Measurements from ENCODE around the gene CD68.

CD68 gene

GRCh38 chr17:7580604-7581575 is 1.5 kb downstream of the CD68 start:
- no peak overlapping the region for H3K4me2 ChIP-seq (ENCODE audit: insufficient read depth, low read length)

GRCh38 chr17:7582396-7583252 is 3.2 kb downstream of the CD68 start:
- Histone ChIP-seq H3K9me3 (ENCODE audit: insufficient read depth, low read length, severe bottlenecking) (no peaks in the 10 kb centered on the region), H4K20me1 (ENCODE audit: insufficient read depth, low read length) (peaks cover 19% of the 10 kb centered on the region), H3K4me3 (ENCODE audit: low read depth in 1 of 2, low read length in 2 of 2) (peak overlapping the region; percentile 9 to 87; a peak in 3 of 4 replicates), H3K27ac (ENCODE audit: low read length) (peak overlapping the region; percentile 98), H3K4me1 (ENCODE audit: insufficient read depth, low read length) (peaks cover 54% of the 10 kb centered on the region), H3K79me2 (ENCODE audit: insufficient read depth, low read length) (peaks cover 57% of the 10 kb centered on the region), H2AFZ (ENCODE audit: low read depth, low read length) (peak overlapping the region; percentile 74), H3K4me2 (ENCODE audit: insufficient read depth, low read length) (peak overlapping the region; percentile 67), H3K9ac (ENCODE audit: low read depth, low read length) (peak overlapping the region; percentile 88), H3K36me3 (ENCODE audit: insufficient read depth, low read length) (peaks cover 60% of the 10 kb centered on the region), H3K27me3 (ENCODE audit: insufficient read depth, low read length, poor library complexity) (no peaks in the 10 kb centered on the region)
- ATAC-seq (ENCODE audit: insufficient read depth, low read depth) (no peak), DNase-seq (no peak)
- TF ChIP-seq CTCF (IDR thresholded peaks at IDR 0.05; ENCODE audit: borderline replicate concordance, extremely low read depth, low read length, poor library complexity, severe bottlenecking) (peak; percentile 28), EZH2 (IDR thresholded peaks at IDR 0.05; ENCODE audit: borderline replicate concordance, low read depth, low read length, severe bottlenecking) (no peak)

More at GRCh38 chr17:7580604-7581575, 1.5 kb downstream of the CD68 start:
- Histone ChIP-seq H3K79me2 (ENCODE audit: insufficient read depth, low read length) (peaks cover 67% of the 10 kb centered on the region), H4K20me1 (ENCODE audit: insufficient read depth, low read length) (peaks cover 35% of the 10 kb centered on the region), H2AFZ (ENCODE audit: low read depth, low read length) (no peak overlapping the region), H3K9ac (ENCODE audit: low read depth, low read length) (no peak overlapping the region), H3K4me3 (ENCODE audit: low read depth in 1 of 2, low read length in 2 of 2) (no peak overlapping the region), H3K27me3 (ENCODE audit: insufficient read depth, low read length, poor library complexity) (no peaks in the 10 kb centered on the region), H3K4me1 (ENCODE audit: insufficient read depth, low read length) (peaks cover 67% of the 10 kb centered on the region), H3K27ac (ENCODE audit: low read length) (0 out of 2 replicates have a peak overlapping the region, but pooled peaks have one; percentile 69), H3K9me3 (ENCODE audit: insufficient read depth, low read length, severe bottlenecking) (no peaks in the 10 kb centered on the region), H3K36me3 (ENCODE audit: insufficient read depth, low read length) (peaks cover 63% of the 10 kb centered on the region)
- no peak for ATAC-seq (ENCODE audit: insufficient read depth, low read depth)
- TF ChIP-seq EZH2 (IDR thresholded peaks at IDR 0.05; ENCODE audit: borderline replicate concordance, low read depth, low read length, severe bottlenecking): no peak
- no peak for TF ChIP-seq CTCF (IDR thresholded peaks at IDR 0.05; ENCODE audit: borderline replicate concordance, extremely low read depth, low read length, poor library complexity, severe bottlenecking)
- DNase-seq: no peak

DNA sequence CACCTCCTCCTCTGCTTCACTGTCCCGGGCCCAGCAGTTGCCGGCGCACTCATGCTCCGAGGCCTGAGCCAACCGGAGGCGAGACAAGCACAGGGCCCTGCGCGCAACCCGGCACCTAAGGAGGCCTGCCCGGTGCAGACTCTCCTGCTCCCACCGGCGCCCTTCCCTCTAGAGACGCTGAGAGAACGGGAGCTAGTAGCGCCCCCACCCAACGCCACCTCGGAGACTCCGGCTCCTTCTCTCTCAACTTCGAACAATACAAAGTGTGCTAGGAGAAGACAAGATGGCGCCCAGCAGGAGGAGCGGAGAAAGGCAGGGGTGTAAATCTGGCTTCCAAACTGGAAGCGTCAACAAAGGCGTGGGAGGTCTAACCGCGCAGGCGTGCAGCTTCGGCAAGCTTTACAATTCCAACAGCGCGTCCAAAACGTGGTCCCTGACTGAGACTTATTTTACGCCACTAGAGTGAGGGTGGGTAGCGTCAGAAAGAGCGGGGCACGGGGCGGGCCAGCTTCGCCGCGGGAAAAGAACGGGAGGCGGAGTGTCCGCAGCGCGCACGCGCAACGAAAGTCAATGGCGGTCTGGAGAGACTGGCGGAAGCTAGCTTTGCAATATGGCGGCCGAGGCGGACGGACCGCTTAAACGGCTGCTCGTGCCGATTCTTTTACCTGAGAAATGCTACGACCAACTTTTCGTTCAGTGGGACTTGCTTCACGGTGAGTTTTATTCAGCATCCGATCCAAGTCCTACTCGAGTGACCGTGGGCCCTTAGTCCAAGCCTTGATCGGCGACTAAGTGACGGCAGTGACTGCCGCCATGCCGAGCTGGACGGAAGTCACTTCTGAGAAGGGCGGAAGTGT is 4.0 kb downstream of the CD68 start, which contains the start of gene MPDU1:
MPDU1 (plus strand) TSS at position 600 of the 857 bp plus-strand sequence; CDS start at position 611, 11 bp downstream.
- Histone ChIP-seq H2AFZ (ENCODE audit: low read depth, low read length) (peak within 1 kb of the TSS; percentile 82), H3K4me2 (ENCODE audit: insufficient read depth, low read length) (peak within 1 kb of the TSS; percentile 84)

More for the DNA sequence above, 4.0 kb downstream of the CD68 start, which contains the start of gene MPDU1:
- peak within 1 kb of the TSS; percentile 68 to 87 for H3K4me3 ChIP-seq (ENCODE audit: low read depth in 1 of 2, low read length in 2 of 2)
- H3K4me1 ChIP-seq (ENCODE audit: insufficient read depth, low read length): peaks cover 51% of the 10 kb centered on the region
- peaks cover 61% of the 10 kb centered on the region for H3K36me3 ChIP-seq (ENCODE audit: insufficient read depth, low read length)
- no peaks in the 10 kb centered on the region for H3K9me3 ChIP-seq (ENCODE audit: insufficient read depth, low read length, severe bottlenecking)
- TF ChIP-seq CTCF (IDR thresholded peaks at IDR 0.05; ENCODE audit: borderline replicate concordance, extremely low read depth, low read length, poor library complexity, severe bottlenecking): no peak
- TF ChIP-seq EZH2 (IDR thresholded peaks at IDR 0.05; ENCODE audit: borderline replicate concordance, low read depth, low read length, severe bottlenecking): no peak
- peak; percentile 70 for ATAC-seq (ENCODE audit: insufficient read depth, low read depth)
- peak; percentile 98 for DNase-seq
- no peaks in the 10 kb centered on the region for H3K27me3 ChIP-seq (ENCODE audit: insufficient read depth, low read length, poor library complexity)
- peak within 1 kb of the TSS; percentile 88 for H3K9ac ChIP-seq (ENCODE audit: low read depth, low read length)
- H4K20me1 ChIP-seq (ENCODE audit: insufficient read depth, low read length): peaks cover 11% of the 10 kb centered on the region
- H3K79me2 ChIP-seq (ENCODE audit: insufficient read depth, low read length): peaks cover 56% of the 10 kb centered on the region
- H3K27ac ChIP-seq (ENCODE audit: low read length): peak within 1 kb of the TSS; percentile 98
